ENCODE results near the gene CLEC2A.

CLEC2A gene

GRCh38 chr12:9944391-9944790, 12.2 kb upstream of the CLEC2A start:
- no peak overlapping the region for H3K27ac ChIP-seq (ENCODE audit: low read depth, low read length)
- 100% methylated on average over 1 of the region's 2 CpGs for WGBS (ENCODE audit: extremely low coverage, insufficient coverage, low lambda C conversion rate)

GRCh38 chr12:9943240-9943639, 11.1 kb upstream of the CLEC2A start:
- Histone ChIP-seq H2AK5ac (ENCODE audit: low read length) (no peak overlapping the region), H3K27me3 (ENCODE audit: insufficient read depth, low read length, poor library complexity) (no peaks in the 10 kb centered on the region), H3K36me3 (ENCODE audit: control insufficient read depth, insufficient read depth, low read length) (no peaks in the 10 kb centered on the region), H3K4me1 (ENCODE audit: control insufficient read depth, low read depth, low read length) (no peaks in the 10 kb centered on the region), H2BK120ac (ENCODE audit: low read depth, low read length) (no peak overlapping the region), H3K9ac (ENCODE audit: low read length) (no peak overlapping the region), H4K8ac (ENCODE audit: low read depth, low read length) (no peak overlapping the region), H2BK5ac (ENCODE audit: low read length) (no peak overlapping the region), H3K4ac (ENCODE audit: low read depth, low read length) (no peak overlapping the region), H4K5ac (ENCODE audit: low read length) (no peak overlapping the region), H3K4me2 (ENCODE audit: low read length) (no peak overlapping the region), H3K27ac (ENCODE audit: low read depth, low read length) (no peak overlapping the region), H3K23ac (ENCODE audit: low read length) (no peak overlapping the region), H3K79me1 (ENCODE audit: low read length) (no peaks in the 10 kb centered on the region), H3K4me3 (ENCODE audit: low read length) (no peak overlapping the region), H2BK15ac (replicated peaks; ENCODE audit: low read depth) (no peak overlapping the region), H3K18ac (ENCODE audit: low read length) (no peak overlapping the region), H3K56ac (ENCODE audit: low read length) (no peak overlapping the region), H3K79me2 (ENCODE audit: control insufficient read depth, insufficient read depth, low read length) (no peaks in the 10 kb centered on the region)
- no peak for DNase-seq
- no CpG with 5 or more reads among the region's 19 CpGs for WGBS (ENCODE audit: extremely low coverage, insufficient coverage, low lambda C conversion rate)

More at GRCh38 chr12:9944391-9944790, 12.2 kb upstream of the CLEC2A start:
- Histone ChIP-seq H3K4me1 (ENCODE audit: control insufficient read depth, low read depth, low read length) (no peaks in the 10 kb centered on the region), H2BK15ac (replicated peaks; ENCODE audit: low read depth) (no peak overlapping the region), H3K27me3 (ENCODE audit: insufficient read depth, low read length, poor library complexity) (no peaks in the 10 kb centered on the region), H3K56ac (ENCODE audit: low read length) (no peak overlapping the region), H3K79me2 (ENCODE audit: control insufficient read depth, insufficient read depth, low read length) (no peaks in the 10 kb centered on the region), H3K79me1 (ENCODE audit: low read length) (no peaks in the 10 kb centered on the region), H2BK5ac (ENCODE audit: low read length) (no peak overlapping the region), H3K23ac (ENCODE audit: low read length) (no peak overlapping the region), H3K4me2 (ENCODE audit: low read length) (no peak overlapping the region), H3K4ac (ENCODE audit: low read depth, low read length) (no peak overlapping the region), H3K4me3 (ENCODE audit: low read length) (no peak overlapping the region), H3K18ac (ENCODE audit: low read length) (no peak overlapping the region), H2AK5ac (ENCODE audit: low read length) (no peak overlapping the region), H2BK120ac (ENCODE audit: low read depth, low read length) (no peak overlapping the region), H3K36me3 (ENCODE audit: control insufficient read depth, insufficient read depth, low read length) (no peaks in the 10 kb centered on the region), H4K5ac (ENCODE audit: low read length) (no peak overlapping the region), H3K9ac (ENCODE audit: low read length) (no peak overlapping the region), H4K8ac (ENCODE audit: low read depth, low read length) (no peak overlapping the region)
- DNase-seq = no peak

GRCh38 chr12:9941838-9942237, 9.7 kb upstream of the CLEC2A start:
- Histone ChIP-seq H2AK5ac (ENCODE audit: low read length) (no peak overlapping the region), H3K4me3 (ENCODE audit: low read length) (no peak overlapping the region), H4K5ac (ENCODE audit: low read length) (no peak overlapping the region), H2BK5ac (ENCODE audit: low read length) (no peak overlapping the region), H3K79me2 (ENCODE audit: control insufficient read depth, insufficient read depth, low read length) (no peaks in the 10 kb centered on the region), H3K18ac (ENCODE audit: low read length) (no peak overlapping the region), H2BK120ac (ENCODE audit: low read depth, low read length) (no peak overlapping the region), H3K27me3 (ENCODE audit: insufficient read depth, low read length, poor library complexity) (no peaks in the 10 kb centered on the region), H3K4me2 (ENCODE audit: low read length) (no peak overlapping the region), H3K56ac (ENCODE audit: low read length) (no peak overlapping the region), H2BK15ac (replicated peaks; ENCODE audit: low read depth) (no peak overlapping the region), H3K36me3 (ENCODE audit: control insufficient read depth, insufficient read depth, low read length) (no peaks in the 10 kb centered on the region), H4K8ac (ENCODE audit: low read depth, low read length) (no peak overlapping the region), H3K4ac (ENCODE audit: low read depth, low read length) (no peak overlapping the region), H3K27ac (ENCODE audit: low read depth, low read length) (no peak overlapping the region), H3K9ac (ENCODE audit: low read length) (no peak overlapping the region), H3K4me1 (ENCODE audit: control insufficient read depth, low read depth, low read length) (no peaks in the 10 kb centered on the region), H3K79me1 (ENCODE audit: low read length) (no peaks in the 10 kb centered on the region), H3K23ac (ENCODE audit: low read length) (no peak overlapping the region)
- no peak for DNase-seq
- WGBS (ENCODE audit: extremely low coverage, insufficient coverage, low lambda C conversion rate) = no CpG with 5 or more reads among the region's 1 CpG

- no peak overlapping the region for H4K5ac ChIP-seq (ENCODE audit: low read length)
- no peak overlapping the region for H4K8ac ChIP-seq (ENCODE audit: low read depth, low read length)
- no peaks in the 10 kb centered on the region for H3K4me1 ChIP-seq (ENCODE audit: control insufficient read depth, low read depth, low read length)
- H3K9ac ChIP-seq (ENCODE audit: low read length) = no peak overlapping the region
- no peak overlapping the region for H3K18ac ChIP-seq (ENCODE audit: low read length)
- H2AK5ac ChIP-seq (ENCODE audit: low read length) = no peak overlapping the region
- no peak overlapping the region for H3K4ac ChIP-seq (ENCODE audit: low read depth, low read length)
- H2BK120ac ChIP-seq (ENCODE audit: low read depth, low read length) = no peak overlapping the region
- no peak overlapping the region for H2BK15ac ChIP-seq (replicated peaks; ENCODE audit: low read depth)
- no CpG with 5 or more reads among the region's 2 CpGs for WGBS (ENCODE audit: extremely low coverage, insufficient coverage, low lambda C conversion rate)
- H3K4me2 ChIP-seq (ENCODE audit: low read length) = no peak overlapping the region
- no peak overlapping the region for H3K56ac ChIP-seq (ENCODE audit: low read length)
- no peak overlapping the region for H3K27ac ChIP-seq (ENCODE audit: low read depth, low read length)
- no peaks in the 10 kb centered on the region for H3K79me1 ChIP-seq (ENCODE audit: low read length)
- no peaks in the 10 kb centered on the region for H3K36me3 ChIP-seq (ENCODE audit: control insufficient read depth, insufficient read depth, low read length)
- H3K27me3 ChIP-seq (ENCODE audit: insufficient read depth, low read length, poor library complexity) = no peaks in the 10 kb centered on the region
- no peaks in the 10 kb centered on the region for H3K79me2 ChIP-seq (ENCODE audit: control insufficient read depth, insufficient read depth, low read length)
- DNase-seq = no peak
- no peak overlapping the region for H2BK5ac ChIP-seq (ENCODE audit: low read length)
- H3K23ac ChIP-seq (ENCODE audit: low read length) = no peak overlapping the region
- no peak overlapping the region for H3K4me3 ChIP-seq (ENCODE audit: low read length)
Measured at GRCh38 chr12:9940375-9940774, 8.2 kb upstream of the CLEC2A start.

- H2BK5ac ChIP-seq (ENCODE audit: low read length) = no peak overlapping the region
- no peak overlapping the region for H3K9ac ChIP-seq (ENCODE audit: low read length)
- H3K56ac ChIP-seq (ENCODE audit: low read length) = no peak overlapping the region
- H3K4me3 ChIP-seq (ENCODE audit: low read length) = no peak overlapping the region
- WGBS (ENCODE audit: extremely low coverage, insufficient coverage, low lambda C conversion rate) = no CpG with 5 or more reads among the region's 10 CpGs
- no peaks in the 10 kb centered on the region for H3K4me1 ChIP-seq (ENCODE audit: control insufficient read depth, low read depth, low read length)
- H3K23ac ChIP-seq (ENCODE audit: low read length) = no peak overlapping the region
- no peak for DNase-seq
- H3K4me2 ChIP-seq (ENCODE audit: low read length) = no peak overlapping the region
- H3K27me3 ChIP-seq (ENCODE audit: insufficient read depth, low read length, poor library complexity) = no peaks in the 10 kb centered on the region
- no peak overlapping the region for H4K5ac ChIP-seq (ENCODE audit: low read length)
- H3K79me1 ChIP-seq (ENCODE audit: low read length) = no peaks in the 10 kb centered on the region
- no peak overlapping the region for H3K4ac ChIP-seq (ENCODE audit: low read depth, low read length)
- H3K36me3 ChIP-seq (ENCODE audit: control insufficient read depth, insufficient read depth, low read length) = no peaks in the 10 kb centered on the region
- no peak overlapping the region for H2AK5ac ChIP-seq (ENCODE audit: low read length)
- H2BK15ac ChIP-seq (replicated peaks; ENCODE audit: low read depth) = no peak overlapping the region
- no peak overlapping the region for H3K18ac ChIP-seq (ENCODE audit: low read length)
- no peak overlapping the region for H4K8ac ChIP-seq (ENCODE audit: low read depth, low read length)
- no peaks in the 10 kb centered on the region for H3K79me2 ChIP-seq (ENCODE audit: control insufficient read depth, insufficient read depth, low read length)
- no peak overlapping the region for H3K27ac ChIP-seq (ENCODE audit: low read depth, low read length)
- no peak overlapping the region for H2BK120ac ChIP-seq (ENCODE audit: low read depth, low read length)
Measured at GRCh38 chr12:9936591-9936990, 4.4 kb upstream of the CLEC2A start.

- no peak overlapping the region for H3K27ac ChIP-seq (ENCODE audit: low read depth, low read length)
- no peak overlapping the region for H3K4me2 ChIP-seq (ENCODE audit: low read length)
- no peak overlapping the region for H3K56ac ChIP-seq (ENCODE audit: low read length)
- H2BK15ac ChIP-seq (replicated peaks; ENCODE audit: low read depth) = no peak overlapping the region
- H2BK5ac ChIP-seq (ENCODE audit: low read length) = no peak overlapping the region
- no peaks in the 10 kb centered on the region for H3K4me1 ChIP-seq (ENCODE audit: control insufficient read depth, low read depth, low read length)
- no peak overlapping the region for H4K8ac ChIP-seq (ENCODE audit: low read depth, low read length)
- H3K27me3 ChIP-seq (ENCODE audit: insufficient read depth, low read length, poor library complexity) = no peaks in the 10 kb centered on the region
- H3K18ac ChIP-seq (ENCODE audit: low read length) = no peak overlapping the region
- no peaks in the 10 kb centered on the region for H3K36me3 ChIP-seq (ENCODE audit: control insufficient read depth, insufficient read depth, low read length)
- no peak overlapping the region for H3K9ac ChIP-seq (ENCODE audit: low read length)
- H2BK120ac ChIP-seq (ENCODE audit: low read depth, low read length) = no peak overlapping the region
- H4K5ac ChIP-seq (ENCODE audit: low read length) = no peak overlapping the region
- no peak overlapping the region for H3K4me3 ChIP-seq (ENCODE audit: low read length)
- peak; percentile 66 for DNase-seq
- H3K79me1 ChIP-seq (ENCODE audit: low read length) = no peaks in the 10 kb centered on the region
- H3K79me2 ChIP-seq (ENCODE audit: control insufficient read depth, insufficient read depth, low read length) = no peaks in the 10 kb centered on the region
- H2AK5ac ChIP-seq (ENCODE audit: low read length) = no peak overlapping the region
- no peak overlapping the region for H3K4ac ChIP-seq (ENCODE audit: low read depth, low read length)
- no peak overlapping the region for H3K23ac ChIP-seq (ENCODE audit: low read length)
- no CpG with 5 or more reads among the region's 2 CpGs for whole genome bisulfite sequencing (ENCODE audit: extremely low coverage, insufficient coverage, low lambda C conversion rate)
Measured at GRCh38 chr12:9935026-9935425, 2.9 kb upstream of the CLEC2A start.
